ENCODE data around the gene CCDC3.
A peak's percentile ranks its signal among the peaks of the same experiment; 100 is the strongest.
"Not testable (repeated sequence)": the region's sequence is repeated elsewhere in the genome, so short reads cannot be mapped to it uniquely, and the experiment has no call there.

CCDC3 gene

GRCh38 chr10:12868229-12868628 is 133.3 kb downstream of the CCDC3 start:
- in situ Hi-C loops (cut with MboI; ENCODE audit: low pct_unique_long_range_greater_than_20kb, low sequenced_read_pairs) = no loop called here
- peak; percentile 11 for DNase-seq

GRCh38 chr10:12865515-12865914 is 136.0 kb downstream of the CCDC3 start:
- DNase-seq; in situ Hi-C loops (cut with MboI; ENCODE audit: low pct_unique_long_range_greater_than_20kb, low sequenced_read_pairs): not testable (repeated sequence)

- no peak for DNase-seq
- in situ Hi-C loops (cut with MboI; ENCODE audit: low pct_unique_long_range_greater_than_20kb, low sequenced_read_pairs) = no loop called here
These were observed 139.1 kb downstream of the CCDC3 start for GRCh38 chr10:12862459-12862858.

- in situ Hi-C loops (cut with MboI; ENCODE audit: low pct_unique_long_range_greater_than_20kb, low sequenced_read_pairs) = no loop called here
- no peak for DNase-seq
These were observed 146.5 kb downstream of the CCDC3 start for GRCh38 chr10:12854988-12855387.

GRCh38 chr10:12852687-12853086 is 148.8 kb downstream of the CCDC3 start:
- no peak for DNase-seq
- in situ Hi-C loops (cut with MboI; ENCODE audit: low pct_unique_long_range_greater_than_20kb, low sequenced_read_pairs) = no loop called here

- DNase-seq = peak; percentile 59
- in situ Hi-C loops (cut with MboI; ENCODE audit: low pct_unique_long_range_greater_than_20kb, low sequenced_read_pairs) = no loop called here
These were observed 152.0 kb downstream of the CCDC3 start for GRCh38 chr10:12849319-12850181.

GRCh38 chr10:12848439-12849173 is 152.9 kb downstream of the CCDC3 start:
- in situ Hi-C loops (cut with MboI; ENCODE audit: low pct_unique_long_range_greater_than_20kb, low sequenced_read_pairs) = no loop called here
- no peak for DNase-seq

GRCh38 chr10:12847361-12847975 is 154.0 kb downstream of the CCDC3 start:
- DNase-seq = peak; percentile 15

GRCh38 chr10:12846718-12847117 is 154.8 kb downstream of the CCDC3 start:
- in situ Hi-C loops (cut with MboI; ENCODE audit: low pct_unique_long_range_greater_than_20kb, low sequenced_read_pairs) = no loop called here
- no peak for DNase-seq

More at GRCh38 chr10:12847361-12847975, 154.0 kb downstream of the CCDC3 start:
- in situ Hi-C loops (cut with MboI; ENCODE audit: low pct_unique_long_range_greater_than_20kb, low sequenced_read_pairs) = no loop called here

All from KBM-7 (cell line).